IMR-90 (cell line): ENCODE data around the gene AGPS. TPM values are rescaled to one million over a fixed set of nuclear protein-coding genes. Genes with fewer than 3 reads are reported as not detected.

Experiments
- ATAC-seq: fragments of 200-7000 bp; cut with Tn5 transposase; 2 replicates; pipeline ENCODE4 v1.9.1; 2020; ENCODE audit warnings: low read depth, mild to moderate bottlenecking, moderate library complexity
- BruUV-seq: library from RNA; stranded (reverse); fragments of 400-500 nt; replicated peaks from 2 replicates; lab custom pipeline; 2021; lab: Mats Ljungman, UMichigan
- CTCF ChIA-PET: fragments of 300-600 bp; formaldehyde crosslinking; extraction: SDS; loops from one replicate; lab custom pipeline; 2021; ENCODE audit warnings: antibody characterized with exemption; lab: Yijun Ruan, JAX
- POLR2A ChIA-PET: fragments of 300-600 bp; sonication (Branson Sonifier 250); formaldehyde crosslinking; loops from one replicate; lab custom pipeline; 2022; ENCODE audit warnings: antibody characterized with exemption; ENCODE audit not compliant: unreplicated experiment; lab: Charles Lee
- DNase-seq: peaks from one replicate; pipeline ENCODE4 v3.0.0; 2013
- H2AFZ ChIP-seq: replicated peaks from 2 replicates; pipeline ENCODE3; 2013; ENCODE audit warnings: low read length, mild to moderate bottlenecking; ENCODE audit not compliant: poor library complexity
- H2AK5ac ChIP-seq: 2 replicates; pipeline ENCODE4 v1.6.1; 2013; ENCODE audit warnings: low read depth, low read length, inconsistent platforms
- H2AK9ac ChIP-seq: replicated peaks from 2 replicates; pipeline ENCODE3; 2013; ENCODE audit warnings: mild to moderate bottlenecking, low read depth, low read length, moderate library complexity; ENCODE audit not compliant: poor library complexity
- H2BK120ac ChIP-seq: 2 replicates; pipeline ENCODE4 v1.6.1; 2013; ENCODE audit warnings: low read depth, low read length, inconsistent platforms
- H2BK15ac ChIP-seq: 3 replicates; pipeline ENCODE4 v1.6.1; 2013; ENCODE audit warnings: low read depth, low read length, inconsistent platforms
- H2BK20ac ChIP-seq: 2 replicates; pipeline ENCODE4 v1.6.1; 2013; ENCODE audit warnings: low read depth, mild to moderate bottlenecking, inconsistent platforms, low read length, moderate library complexity
- H2BK5ac ChIP-seq: 2 replicates; pipeline ENCODE4 v1.6.1; 2013; ENCODE audit warnings: mild to moderate bottlenecking, low read depth, low read length, inconsistent platforms; ENCODE audit not compliant: poor library complexity, severe bottlenecking
- H3K14ac ChIP-seq: replicated peaks from 2 replicates; pipeline ENCODE4 v1.6.1; 2013; ENCODE audit warnings: low read depth, low read length, inconsistent platforms
- H3K18ac ChIP-seq: 2 replicates; pipeline ENCODE4 v1.6.1; 2013; ENCODE audit warnings: low read depth, low read length, control low read depth
- H3K23ac ChIP-seq: 2 replicates; pipeline ENCODE4 v1.6.1; 2013; ENCODE audit warnings: low read depth, low read length, inconsistent platforms
- H3K27ac ChIP-seq: 2 replicates; pipeline ENCODE4 v1.5.1; 2013; ENCODE audit warnings: mild to moderate bottlenecking, control low read depth, low read length; ENCODE audit not compliant: insufficient read depth
- H3K27me3 ChIP-seq: 2 replicates; pipeline ENCODE4 v1.6.1; 2013; ENCODE audit warnings: low read length; ENCODE audit not compliant: control insufficient read depth, insufficient read depth
- H3K36me3 ChIP-seq: 2 replicates; pipeline ENCODE4 v1.6.1; 2013; ENCODE audit warnings: low read length, mixed read lengths; ENCODE audit not compliant: control insufficient read depth, insufficient read depth
- H3K4ac ChIP-seq: 2 replicates; pipeline ENCODE4 v1.6.1; 2013; ENCODE audit warnings: low read depth, low read length, inconsistent platforms
- H3K4me1 ChIP-seq: 2 replicates; pipeline ENCODE4 v1.6.1; 2013; ENCODE audit warnings: low read length, mixed read lengths; ENCODE audit not compliant: control insufficient read depth, insufficient read depth
- H3K4me2 ChIP-seq: 2 replicates; pipeline ENCODE4 v1.6.1; 2013; ENCODE audit warnings: low read depth, mild to moderate bottlenecking, control low read depth, low read length, moderate library complexity
- H3K4me3 ChIP-seq: 2 replicates; pipeline ENCODE4 v1.5.1; 2013; ENCODE audit warnings: low read depth, mild to moderate bottlenecking, control low read depth, low read length, moderate library complexity; ENCODE audit not compliant: insufficient read depth
- H3K56ac ChIP-seq: 2 replicates; pipeline ENCODE4 v1.6.1; 2013; ENCODE audit warnings: low read length, inconsistent platforms; ENCODE audit not compliant: insufficient read depth; ENCODE audit errors: extremely low read depth
- H3K79me1 ChIP-seq, 2 experiments: 2 replicates each; pipeline ENCODE4 v1.6.1; 2013; ENCODE audit warnings: low read length in 2 of 2, inconsistent platforms in 1 of 2, low read depth in 1 of 2
- H3K9ac ChIP-seq: 2 replicates; pipeline ENCODE4 v1.6.1; 2013; ENCODE audit warnings: low read depth, low read length, control low read depth
- H3K9me1 ChIP-seq: 2 replicates; pipeline ENCODE4 v1.6.1; 2013; ENCODE audit warnings: low read length, inconsistent platforms; ENCODE audit not compliant: insufficient read depth
- H3K9me3 ChIP-seq: 2 replicates; pipeline ENCODE4 v1.6.1; 2013; ENCODE audit warnings: low read length; ENCODE audit not compliant: control insufficient read depth, insufficient read depth
- H4K20me1 ChIP-seq: 2 replicates; pipeline ENCODE4 v1.6.1; 2013; ENCODE audit warnings: low read length, inconsistent platforms; ENCODE audit not compliant: insufficient read depth
- H4K5ac ChIP-seq: 2 replicates; pipeline ENCODE4 v1.6.1; 2013; ENCODE audit warnings: mild to moderate bottlenecking, low read depth, low read length, control low read depth
- H4K8ac ChIP-seq, 2 experiments: 2 replicates each; pipeline ENCODE4 v1.6.1; 2013; ENCODE audit warnings: low read depth in 2 of 2, low read length in 2 of 2, control low read depth in 1 of 2, inconsistent platforms in 1 of 2
- H4K91ac ChIP-seq: 2 replicates; pipeline ENCODE4 v1.6.1; 2013; ENCODE audit warnings: low read depth, low read length, inconsistent platforms; ENCODE audit not compliant: insufficient read depth
- BHLHE40 ChIP-seq: fragments of 150-350 bp; IDR thresholded peaks from 2 replicates; pipeline ENCODE4 v1.6.1; 2016; ENCODE audit warnings: mild to moderate bottlenecking, low read depth, low read length
- CEBPB ChIP-seq: IDR thresholded peaks from 2 replicates; pipeline ENCODE4 v1.6.1; 2012; ENCODE audit warnings: low read depth, low read length, improper control_type of control experiment
- CHD1 ChIP-seq: IDR thresholded peaks from 2 replicates; pipeline ENCODE4 v1.6.1; 2012; ENCODE audit warnings: low read depth, low read length, improper control_type of control experiment
- CTCF ChIP-seq: conservative IDR thresholded peaks from 2 replicates; pipeline ENCODE4 v1.5.1; 2012; ENCODE audit warnings: mild to moderate bottlenecking, low read depth, low read length, improper control_type of control experiment
- FOS ChIP-seq: fragments of 150-350 bp; IDR thresholded peaks from 2 replicates; pipeline ENCODE4 v1.6.1; 2016; ENCODE audit warnings: low read depth, low read length
- MAFK ChIP-seq: IDR thresholded peaks from 2 replicates; pipeline ENCODE4 v1.6.1; 2012; ENCODE audit warnings: low read depth, low read length, improper control_type of control experiment
- MXI1 ChIP-seq: IDR thresholded peaks from 2 replicates; pipeline ENCODE4 v1.6.1; 2012; ENCODE audit warnings: low read depth, mild to moderate bottlenecking, low read length, moderate library complexity, borderline replicate concordance
- POLR2A ChIP-seq: IDR thresholded peaks from 2 replicates; pipeline ENCODE4 v1.6.1; 2012; ENCODE audit warnings: mild to moderate bottlenecking, low read depth, low read length
- RAD21 ChIP-seq: IDR thresholded peaks from 2 replicates; pipeline ENCODE4 v1.6.1; 2012; ENCODE audit warnings: low read length, improper control_type of control experiment
- RCOR1 ChIP-seq: IDR thresholded peaks from 2 replicates; pipeline ENCODE4 v1.6.1; 2012; ENCODE audit warnings: mild to moderate bottlenecking, low read length, improper control_type of control experiment; ENCODE audit not compliant: insufficient replicate concordance
- RFX5 ChIP-seq: IDR thresholded peaks from 2 replicates; pipeline ENCODE4 v1.8.0; 2012; ENCODE audit warnings: low read depth, mild to moderate bottlenecking, low read length, moderate library complexity
- SMC3 ChIP-seq: fragments of 150-350 bp; IDR thresholded peaks from 2 replicates; pipeline ENCODE4 v1.6.1; 2016; ENCODE audit warnings: low read depth, mild to moderate bottlenecking, antibody characterized with exemption, low read length, moderate library complexity
- USF2 ChIP-seq: fragments of 150-350 bp; IDR thresholded peaks from 2 replicates; pipeline ENCODE4 v1.6.1; 2017; ENCODE audit warnings: mild to moderate bottlenecking, antibody characterized with exemption, low read length, low read depth
- WGBS, 2 experiments: methylation state at CpG; one replicate each; pipeline versions ENCODE4 v1.1.5 to v1.1.7; 2013; ENCODE audit warnings: missing lambda C conversion rate in 2 of 2; ENCODE audit not compliant: insufficient read length in 1 of 2; ENCODE audit errors: extremely low coverage in 2 of 2; 5-methylcytosine and 5-hydroxymethylcytosine counted together
- dilution Hi-C: fragments of 300-500 bp; cut with HindIII; formaldehyde crosslinking; loops from one replicate; pipeline ENCODE4 v1.14.3; 2018; ENCODE audit warnings: low sequenced_read_pairs; ENCODE audit not compliant: unreplicated experiment
- in situ Hi-C: fragments of 300-500 bp; cut with MboI; formaldehyde crosslinking; loops from 3 replicates; pipeline ENCODE4 v1.14.3; 2019; ENCODE audit warnings: low sequenced_read_pairs, inconsistent platforms, mixed read lengths
- intact Hi-C: fragments of 100-400 bp; cut with micrococcal nuclease; formaldehyde crosslinking; loops from 2 replicates; pipeline ENCODE4 v1.10.0; 2022
- polyA plus RNA-seq, 3 experiments: library from polyadenylated mRNA; depleted of rRNA; stranded (reverse); fragments of >200 nt; gene quantifications; 2 replicates each; pipeline ENCODE4 v1.2.3, GENCODE V29; 2012; ENCODE audit warnings: low replicate concordance in 1 of 3
- total RNA-seq: library from RNA; depleted of rRNA; stranded (reverse); fragments of >200 nt; gene quantifications from 2 replicates; pipeline ENCODE4 v1.2.3, GENCODE V29; 2012
- TF ChIP-seq, protein P1 (sequence below): fragments of 150-350 bp; IDR thresholded peaks from 2 replicates; pipeline ENCODE4 v1.6.1; 2016; ENCODE audit warnings: low read depth, mild to moderate bottlenecking, low read length, moderate library complexity, borderline replicate concordance

AGPS gene
- total and polyA plus RNA-seq, 2 of the 4 experiments (the other 2 are of a cell fraction): 6.6 to 18.6 TPM

DNA sequence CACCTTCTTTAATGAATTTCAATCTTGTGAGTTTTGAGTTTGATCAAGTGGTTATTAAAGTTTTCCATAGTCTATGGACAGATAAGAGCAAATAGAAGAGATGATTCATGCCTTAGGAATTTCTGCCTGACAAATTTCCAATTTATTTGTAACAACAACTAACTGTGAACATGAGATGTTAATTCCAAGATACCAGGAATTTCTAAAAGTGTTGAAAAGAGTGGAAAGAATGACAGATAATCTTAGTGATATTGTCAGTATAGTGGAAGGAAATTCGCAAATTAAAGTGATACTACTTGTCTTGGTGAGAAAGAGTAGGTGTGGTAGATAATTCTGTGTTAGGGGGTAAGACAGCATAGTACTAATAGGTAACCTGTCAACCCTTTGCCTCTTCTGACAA lies 82.4 kb downstream of the AGPS start:
- Histone ChIP-seq H4K5ac (no peak overlapping the region), H3K4me3 (no peak overlapping the region), H3K9ac (no peak overlapping the region), H3K27me3 (no peaks in the 10 kb centered on the region), H2AK9ac (no peak overlapping the region), H3K23ac (no peak overlapping the region), H3K79me1 (peaks cover 4 to 8% of the 10 kb centered on the region in 2 experiments; a peak in 3 of 4 replicates), H3K9me3 (no peaks in the 10 kb centered on the region), H3K4me1 (peaks cover 3% of the 10 kb centered on the region), H3K14ac (no peak overlapping the region), H2BK120ac (no peak overlapping the region), H3K4me2 (no peak overlapping the region), H3K27ac (no peak overlapping the region), H2BK20ac (no peak overlapping the region), H3K4ac (no peak overlapping the region), H4K8ac (no peak overlapping the region), H2AK5ac (no peak overlapping the region), H3K36me3 (peaks cover 5% of the 10 kb centered on the region; the same call in 1 of the 2 replicates), H3K56ac (no peak overlapping the region), H2BK5ac (no peak overlapping the region), H3K9me1 (no peaks in the 10 kb centered on the region), H2BK15ac (no peak overlapping the region), H3K18ac (no peak overlapping the region), H4K91ac (no peak overlapping the region), H2AFZ (no peak overlapping the region), H4K20me1 (no peaks in the 10 kb centered on the region)
- ATAC-seq: peak; percentile 37
- no peak for TF ChIP-seq POLR2A
- no peak for TF ChIP-seq CHD1
- TF ChIP-seq SMC3: no peak
- TF ChIP-seq MXI1: no peak
- no peak for TF ChIP-seq USF2
- no peak for TF ChIP-seq RCOR1
- TF ChIP-seq RFX5: no peak
- no peak for TF ChIP-seq RAD21
- no peak for TF ChIP-seq FOS
- TF ChIP-seq, protein P1, sequence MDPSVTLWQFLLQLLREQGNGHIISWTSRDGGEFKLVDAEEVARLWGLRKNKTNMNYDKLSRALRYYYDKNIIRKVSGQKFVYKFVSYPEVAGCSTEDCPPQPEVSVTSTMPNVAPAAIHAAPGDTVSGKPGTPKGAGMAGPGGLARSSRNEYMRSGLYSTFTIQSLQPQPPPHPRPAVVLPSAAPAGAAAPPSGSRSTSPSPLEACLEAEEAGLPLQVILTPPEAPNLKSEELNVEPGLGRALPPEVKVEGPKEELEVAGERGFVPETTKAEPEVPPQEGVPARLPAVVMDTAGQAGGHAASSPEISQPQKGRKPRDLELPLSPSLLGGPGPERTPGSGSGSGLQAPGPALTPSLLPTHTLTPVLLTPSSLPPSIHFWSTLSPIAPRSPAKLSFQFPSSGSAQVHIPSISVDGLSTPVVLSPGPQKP: no peak
- TF ChIP-seq MAFK: no peak
- TF ChIP-seq CTCF: no peak
- no peak for TF ChIP-seq BHLHE40
- no peak for TF ChIP-seq CEBPB
- DNase-seq: peak; percentile 52
- in situ Hi-C loops (no loop called here), intact Hi-C loops (no loop called here), dilution Hi-C loops (no loop called here)
- no CpG with 5 or more reads among the region's 1 CpG for WGBS, 2 experiments
- ChIA-PET POLR2A (no interaction called here), CTCF (no interaction called here)
- no TSS peak for BruUV-seq
